AG09309 (cell line): Measurements from ENCODE around the gene PHPT1.
A peak's percentile ranks its signal among the peaks of the same experiment; 100 is the strongest.
"Not testable (repeated sequence)": the region's sequence is repeated elsewhere in the genome, so short reads cannot be mapped to it uniquely, and the experiment has no call there.

ENCODE experiments used
- DNase-seq: peaks from one replicate; pipeline ENCODE4 v3.0.0-alpha.2; 2010; ENCODE audit warnings: low read depth
- H3K4me3 ChIP-seq: 2 replicates; pipeline ENCODE4 v1.5.1; 2011; ENCODE audit warnings: mild to moderate bottlenecking, low read depth, low read length, moderate library complexity; ENCODE audit not compliant: control insufficient read depth
- CTCF ChIP-seq: IDR thresholded peaks from 2 replicates; pipeline ENCODE4 v1.5.1; 2011; ENCODE audit warnings: mild to moderate bottlenecking, low read depth, low read length, inconsistent platforms; ENCODE audit not compliant: insufficient read depth, control insufficient read depth; ENCODE audit errors: missing control alignments

Gene PHPT1

GRCh38 chr9:136861874-136862457, 12.8 kb downstream of the PHPT1 start:
- no peak for TF ChIP-seq CTCF
- no peak overlapping the region for H3K4me3 ChIP-seq
- DNase-seq: no peak

GRCh38 chr9:136862849-136863622, 13.8 kb downstream of the PHPT1 start:
- DNase-seq: no peak
- no peak for TF ChIP-seq CTCF
- H3K4me3 ChIP-seq: no peak overlapping the region

- DNase-seq: no peak
- no peak overlapping the region for H3K4me3 ChIP-seq
- no peak for TF ChIP-seq CTCF
These were observed 14.5 kb downstream of the PHPT1 start for GRCh38 chr9:136863623-136864273.

GRCh38 chr9:136865041-136865767, 16.0 kb downstream of the PHPT1 start:
- no peak for DNase-seq
- H3K4me3 ChIP-seq: peak overlapping the region; percentile 58
- TF ChIP-seq CTCF: no peak

- peak overlapping the region; percentile 58 for H3K4me3 ChIP-seq
- DNase-seq: no peak
- TF ChIP-seq CTCF: no peak
These were observed 16.5 kb downstream of the PHPT1 start for GRCh38 chr9:136865768-136866103.

- not testable (repeated sequence) for DNase-seq
- H3K4me3 ChIP-seq: peak overlapping the region; percentile 58
These were observed 17.8 kb downstream of the PHPT1 start for GRCh38 chr9:136866898-136867421.
